Activated CD8-positive, alpha-beta memory T cell treated with anti-CD3 and anti-CD28 coated beads for 48 hours (primary cell): ENCODE measurements around the gene DROSHA.

ENCODE experiments used
- DNase-seq, 3 experiments: peaks; one replicate each; pipeline ENCODE4 v3.0.0-alpha.2; 2020; ENCODE audit warnings: low read depth in 2 of 3, low spot score in 2 of 3

DROSHA gene

GRCh38 chr5:31531543-31531887, 378 bp downstream of the DROSHA start:
- DNase-seq = no peak

- DNase-seq = no peak
These were observed 1.2 kb downstream of the DROSHA start for GRCh38 chr5:31530541-31531265.

GRCh38 chr5:31523041-31523440, 8.9 kb downstream of the DROSHA start:
- DNase-seq = no peak

GRCh38 chr5:31516802-31517201, 15.1 kb downstream of the DROSHA start:
- no peak for DNase-seq

- no peak for DNase-seq
These were observed 20.6 kb downstream of the DROSHA start for GRCh38 chr5:31511305-31511704.

GRCh38 chr5:31504529-31504928, 27.4 kb downstream of the DROSHA start:
- DNase-seq = no peak

- no peak for DNase-seq
These were observed 29.4 kb downstream of the DROSHA start for GRCh38 chr5:31502506-31502905.

- no peak for DNase-seq
These were observed 31.6 kb downstream of the DROSHA start for GRCh38 chr5:31500256-31500655.

- no peak for DNase-seq
These were observed 35.0 kb downstream of the DROSHA start for GRCh38 chr5:31496891-31497290.

GRCh38 chr5:31496301-31496700, 35.6 kb downstream of the DROSHA start:
- DNase-seq = no peak

GRCh38 chr5:31495336-31495735, 36.6 kb downstream of the DROSHA start:
- DNase-seq = no peak

- no peak for DNase-seq
These were observed 39.0 kb downstream of the DROSHA start for GRCh38 chr5:31492869-31493268.

- no peak for DNase-seq
These were observed 44.4 kb downstream of the DROSHA start for GRCh38 chr5:31487506-31487905.

GRCh38 chr5:31486441-31486840, 45.5 kb downstream of the DROSHA start:
- DNase-seq = no peak

- DNase-seq = no peak
These were observed 46.3 kb downstream of the DROSHA start for GRCh38 chr5:31485376-31486207.

- no peak for DNase-seq
These were observed 50.2 kb downstream of the DROSHA start for GRCh38 chr5:31481531-31482165.

- DNase-seq = no peak
These were observed 52.2 kb downstream of the DROSHA start for GRCh38 chr5:31479706-31480105.

GRCh38 chr5:31478901-31479300, 53.0 kb downstream of the DROSHA start:
- DNase-seq = no peak

- no peak for DNase-seq
These were observed 53.9 kb downstream of the DROSHA start for GRCh38 chr5:31477971-31478370.

GRCh38 chr5:31477516-31477915, 54.4 kb downstream of the DROSHA start:
- DNase-seq = no peak

GRCh38 chr5:31476738-31477141, 55.2 kb downstream of the DROSHA start:
- no peak for DNase-seq

- no peak for DNase-seq
These were observed 60.0 kb downstream of the DROSHA start for GRCh38 chr5:31471916-31472315.
